Stomach smooth muscle (tissue), 2 donors: Measurements from ENCODE around the gene CCNI2.

Experiments
- H3K27ac ChIP-seq: one replicate; pipeline ENCODE4 v1.7.0; 2013; ENCODE audit warnings: mild to moderate bottlenecking, low read length, inconsistent platforms
- H3K27me3 ChIP-seq, 2 donors: one replicate each; pipeline ENCODE4 v1.7.0; 2013; ENCODE audit warnings: low read length in 2 of 2; ENCODE audit not compliant: insufficient read depth in 2 of 2, control insufficient read depth in 1 of 2
- H3K36me3 ChIP-seq, 2 donors: one replicate each; pipeline ENCODE4 v1.7.0; 2013; ENCODE audit warnings: low read length in 2 of 2; ENCODE audit not compliant: control insufficient read depth in 2 of 2, insufficient read depth in 2 of 2
- H3K4me1 ChIP-seq: one replicate; pipeline ENCODE4 v1.7.0; 2013; ENCODE audit warnings: low read length; ENCODE audit not compliant: control insufficient read depth, insufficient read depth
- H3K4me3 ChIP-seq, 2 donors: one replicate each; pipeline ENCODE4 v1.7.0; 2013; ENCODE audit warnings: low read length in 2 of 2
- H3K9ac ChIP-seq, 2 donors: one replicate each; pipeline ENCODE4 v1.7.0; 2013; ENCODE audit warnings: low read length in 2 of 2, mild to moderate bottlenecking in 1 of 2
- H3K9me3 ChIP-seq, 2 donors: one replicate each; pipeline ENCODE4 v1.7.0; 2013; ENCODE audit warnings: low read length in 2 of 2; ENCODE audit not compliant: control insufficient read depth in 2 of 2
- donor health status: healthy.
- donor health status: Pancreatic carcinoma.

The CCNI2 gene

DNA sequence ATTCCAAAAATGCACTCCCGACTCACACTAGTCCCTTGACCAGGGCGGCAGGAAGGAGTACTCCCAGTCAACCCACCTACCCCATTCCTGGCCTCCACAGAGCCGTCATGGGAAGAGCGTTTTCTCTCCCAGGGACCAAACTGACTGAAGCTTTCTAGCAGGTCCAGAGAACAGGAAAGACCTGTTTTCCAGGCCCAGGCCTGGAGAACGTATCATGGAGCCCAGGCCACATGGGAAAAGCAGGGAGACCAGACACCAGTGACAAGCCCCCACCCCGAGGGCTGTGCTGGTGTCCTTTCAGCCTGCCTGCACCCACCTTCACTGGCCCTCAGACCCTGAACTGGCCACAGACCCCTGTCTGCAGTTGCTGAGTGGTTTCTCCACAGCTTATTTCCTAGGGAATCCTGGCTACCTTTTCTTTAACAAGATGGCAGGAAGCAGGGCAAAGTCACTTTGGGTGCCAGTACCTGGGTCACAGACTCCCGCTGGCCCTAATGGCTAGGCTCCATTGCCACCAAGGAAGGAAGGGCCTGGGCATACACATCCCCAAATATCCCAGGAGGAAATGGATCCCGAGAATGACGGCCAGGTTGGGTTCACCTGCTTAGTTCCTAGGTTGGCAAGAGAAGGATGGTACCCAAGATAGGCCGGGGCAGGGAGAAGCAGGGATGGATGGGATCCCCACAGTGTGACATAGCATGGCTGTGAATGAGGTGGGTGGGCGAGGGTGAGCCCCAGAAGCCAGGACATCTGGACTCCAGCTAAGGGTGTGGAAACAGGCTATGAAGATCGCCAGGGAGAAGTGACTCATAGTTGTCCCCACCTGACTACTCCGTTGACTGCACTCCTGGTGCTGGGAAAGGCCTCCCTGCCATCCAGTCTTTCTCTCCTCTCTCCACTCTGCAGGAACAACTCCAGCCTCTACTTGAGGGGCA lies 12.2 kb downstream of the CCNI2 start:
- no peaks in the 10 kb centered on the region for H3K4me1 ChIP-seq
- peaks cover 22 to 42% of the 10 kb centered on the region in 2 donors for H3K36me3 ChIP-seq
- no peak overlapping the region for H3K27ac ChIP-seq
- H3K9me3 ChIP-seq, result no peaks in the 10 kb centered on the region
- H3K4me3 ChIP-seq, result no peak overlapping the region
- no peak overlapping the region for H3K9ac ChIP-seq
- no peaks in the 10 kb centered on the region for H3K27me3 ChIP-seq

DNA sequence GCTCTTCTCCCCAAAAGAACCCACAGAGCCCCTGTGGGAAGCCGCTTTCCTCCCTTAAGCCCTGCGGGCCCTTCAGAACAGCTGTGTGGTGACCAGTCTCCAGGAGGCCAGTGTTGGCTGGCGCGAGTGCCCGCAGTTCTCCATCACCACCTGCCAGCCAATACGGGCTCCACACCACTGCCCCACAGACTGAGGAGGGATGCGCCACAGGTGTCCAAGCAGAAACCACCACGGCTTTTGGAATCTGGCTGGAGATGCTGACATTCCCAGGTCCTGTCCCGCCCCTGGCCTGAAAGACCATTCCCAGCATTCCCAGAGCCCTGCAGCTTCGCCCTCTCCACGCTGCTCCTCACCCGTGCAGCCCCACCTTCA lies 12.8 kb downstream of the CCNI2 start:
- Histone ChIP-seq H3K4me3 (no peak overlapping the region), H3K9ac (no peak overlapping the region), H3K9me3 (no peaks in the 10 kb centered on the region), H3K27ac (no peak overlapping the region), H3K27me3 (no peaks in the 10 kb centered on the region), H3K36me3 (peaks cover 26 to 47% of the 10 kb centered on the region in 2 donors), H3K4me1 (no peaks in the 10 kb centered on the region)

DNA sequence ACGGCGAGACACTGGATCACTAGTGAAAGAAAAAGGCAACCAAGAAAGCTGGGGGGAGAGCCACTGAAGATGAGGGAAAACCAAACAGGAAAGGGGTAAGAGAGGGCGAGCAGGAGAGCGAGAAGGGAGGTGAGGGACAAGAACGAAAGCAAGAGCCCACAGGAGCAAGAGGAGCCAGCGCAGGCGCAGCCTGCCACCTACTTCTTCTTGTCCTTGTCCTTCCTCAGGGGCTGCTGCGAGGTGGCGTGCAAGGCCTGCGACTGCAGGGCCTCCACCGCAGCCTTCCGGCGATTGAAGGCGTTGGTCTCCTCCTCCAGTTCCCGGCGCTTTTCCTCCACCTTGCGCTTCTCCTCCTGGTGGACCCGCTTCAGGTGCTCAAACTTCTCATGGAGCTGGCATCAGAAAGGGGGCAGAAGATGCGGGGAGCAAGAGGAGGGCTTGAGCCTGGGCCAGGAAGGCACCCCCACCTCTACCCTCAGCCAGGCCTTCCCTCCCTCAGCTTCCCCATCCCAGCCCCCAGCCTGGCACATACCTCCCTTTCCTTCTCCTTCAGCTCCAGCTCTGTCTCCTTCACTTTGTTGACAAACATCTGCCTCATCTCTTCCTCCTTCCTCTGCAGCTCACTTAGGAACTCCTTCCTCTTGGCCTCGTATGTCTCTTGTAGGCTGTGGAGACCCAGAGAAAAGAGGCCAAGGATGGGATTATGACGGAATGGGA lies 13.5 kb downstream of the CCNI2 start:
- peaks cover 26 to 47% of the 10 kb centered on the region in 2 donors for H3K36me3 ChIP-seq
- no peak overlapping the region for H3K27ac ChIP-seq
- H3K4me3 ChIP-seq, result no peak overlapping the region
- no peaks in the 10 kb centered on the region for H3K27me3 ChIP-seq
- H3K4me1 ChIP-seq, result peaks cover under 1% of the 10 kb centered on the region
- no peak overlapping the region for H3K9ac ChIP-seq
- no peaks in the 10 kb centered on the region for H3K9me3 ChIP-seq

DNA sequence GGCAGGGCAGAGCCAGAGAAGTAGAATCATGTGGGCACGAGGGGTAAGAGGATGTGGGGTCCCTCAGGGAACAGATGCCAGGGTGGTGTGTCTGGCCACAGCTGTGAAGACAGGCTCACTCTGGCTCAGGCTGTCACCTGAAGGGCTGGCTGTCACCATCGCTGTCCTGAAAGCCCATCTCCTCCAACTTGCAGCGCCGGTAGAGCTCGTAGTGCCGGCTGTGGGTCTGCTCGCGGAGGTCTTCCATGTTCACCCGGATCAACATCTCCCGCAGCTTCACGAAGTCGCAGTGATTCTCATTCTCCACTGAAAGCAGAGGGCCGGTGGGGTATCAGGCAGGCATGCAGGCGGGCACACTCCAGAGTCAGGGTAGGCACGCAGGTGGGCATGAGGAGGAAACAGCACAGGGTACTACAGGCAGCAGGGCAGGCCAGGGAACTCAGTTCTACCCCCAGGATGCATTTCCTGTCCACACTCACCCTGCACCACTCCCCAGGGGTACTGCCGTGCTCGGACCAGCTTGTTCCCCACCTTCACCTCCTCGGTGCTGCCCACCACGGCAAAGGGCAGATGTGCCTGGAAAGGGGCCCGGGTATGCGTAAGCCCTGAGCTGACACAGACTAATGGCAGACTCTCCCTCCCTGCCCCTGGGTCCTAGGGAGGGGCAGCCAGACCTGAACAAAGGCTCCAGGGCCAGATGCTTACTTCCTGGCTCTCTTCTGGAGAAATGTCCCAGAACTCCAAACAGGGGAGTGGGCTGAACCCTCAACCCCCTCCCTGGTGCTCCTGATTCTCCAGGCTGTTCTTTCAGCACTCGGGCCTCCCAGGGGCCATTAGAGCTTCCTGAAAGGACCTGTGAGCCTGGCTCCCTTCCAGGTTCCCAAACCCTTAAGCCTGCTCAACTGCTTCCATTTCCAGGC lies 14.4 kb downstream of the CCNI2 start:
- Histone ChIP-seq H3K27ac (no peak overlapping the region), H3K36me3 (peaks cover 26 to 44% of the 10 kb centered on the region in 2 donors), H3K9ac (no peak overlapping the region)

DNA sequence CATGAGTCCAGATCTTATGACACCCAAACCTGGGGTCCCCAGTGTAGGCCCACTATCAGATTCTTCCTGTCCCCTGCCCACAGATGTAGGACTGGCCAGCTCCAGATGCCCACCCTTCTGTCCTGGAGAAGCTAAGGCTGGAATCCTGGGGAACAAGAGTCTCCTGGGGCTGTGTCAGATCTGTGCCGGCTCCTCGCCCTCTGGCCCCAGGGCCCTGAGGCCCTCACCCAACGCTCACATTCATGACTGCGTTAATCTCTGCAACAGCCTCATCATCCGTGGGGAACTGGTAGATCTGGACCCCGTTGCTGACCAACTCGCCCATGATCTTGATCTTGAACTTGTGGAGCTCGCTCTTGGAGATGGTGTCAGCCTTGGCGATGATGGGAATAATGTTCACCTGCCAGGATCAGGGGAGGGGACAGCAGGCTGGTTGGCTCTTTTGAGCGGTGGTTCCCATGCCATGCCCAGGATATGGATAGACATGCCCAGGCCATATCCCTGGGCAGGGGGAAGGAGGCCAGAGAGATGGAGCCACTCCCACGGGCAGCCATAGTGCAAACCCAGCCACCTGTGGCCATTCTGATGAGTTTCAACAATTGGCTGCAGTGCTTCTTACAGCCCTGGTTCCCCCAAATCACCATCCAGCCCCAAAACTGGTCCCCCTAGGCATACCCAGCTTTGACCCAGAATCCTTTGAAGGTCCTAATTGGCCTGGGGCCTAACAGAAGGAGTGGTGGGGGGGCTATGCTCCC lies 15.2 kb downstream of the CCNI2 start:
- Histone ChIP-seq H3K4me3 (no peak overlapping the region), H3K27ac (no peak overlapping the region), H3K4me1 (peaks cover 4% of the 10 kb centered on the region), H3K9ac (no peak overlapping the region), H3K27me3 (no peaks in the 10 kb centered on the region), H3K36me3 (peaks cover 26 to 42% of the 10 kb centered on the region in 2 donors), H3K9me3 (no peaks in the 10 kb centered on the region)

More for the DNA sequence above, 14.4 kb downstream of the CCNI2 start:
- no peaks in the 10 kb centered on the region for H3K27me3 ChIP-seq
- H3K4me1 ChIP-seq, result peaks cover 4% of the 10 kb centered on the region
- no peaks in the 10 kb centered on the region for H3K9me3 ChIP-seq
- H3K4me3 ChIP-seq, result no peak overlapping the region

DNA sequence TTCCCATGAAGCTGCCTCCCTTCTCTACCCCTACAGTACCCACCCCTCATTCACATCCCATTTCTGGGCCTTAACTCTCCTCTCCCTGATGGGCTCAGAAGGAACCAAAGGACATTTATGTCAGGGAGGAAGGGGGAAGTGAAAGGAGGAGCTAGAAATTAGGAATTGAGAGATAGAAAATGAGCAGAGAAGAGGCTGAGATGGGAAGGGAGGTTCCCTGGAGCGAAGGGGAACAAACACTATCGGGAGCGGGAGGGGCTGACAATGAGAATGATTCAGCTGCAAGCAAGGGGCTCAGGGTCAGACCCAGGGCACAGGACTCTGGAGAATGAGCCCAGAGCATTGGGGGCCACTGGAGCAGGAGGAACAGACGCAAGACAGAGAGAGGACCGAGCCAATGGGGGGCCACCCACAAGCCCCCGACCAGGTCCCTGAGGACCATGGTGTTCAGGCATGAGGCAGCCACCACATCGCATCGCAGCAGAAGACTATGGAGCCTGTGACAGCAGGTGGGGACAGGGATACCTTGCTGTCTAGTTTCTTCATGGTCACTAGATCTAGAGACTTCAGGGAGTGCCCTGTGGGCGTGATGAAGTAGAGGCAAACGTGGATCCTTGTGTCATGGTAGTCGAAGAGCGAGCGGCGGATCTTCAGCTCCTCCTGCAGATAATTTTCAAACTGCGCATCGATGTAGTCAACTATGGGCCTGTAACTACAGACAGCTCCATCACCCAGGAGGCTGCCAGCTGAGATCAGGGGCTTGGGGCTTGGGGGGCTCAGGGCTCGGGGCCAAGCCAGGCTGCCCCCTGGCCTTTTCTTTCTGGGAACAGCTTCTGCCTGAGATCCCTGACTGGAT lies 16.2 kb downstream of the CCNI2 start:
- no peak overlapping the region for H3K9ac ChIP-seq
- H3K4me3 ChIP-seq, result no peak overlapping the region
- no peaks in the 10 kb centered on the region for H3K9me3 ChIP-seq
- no peaks in the 10 kb centered on the region for H3K27me3 ChIP-seq
- peaks cover 22 to 35% of the 10 kb centered on the region in 2 donors for H3K36me3 ChIP-seq
- H3K4me1 ChIP-seq, result peaks cover 13% of the 10 kb centered on the region
- no peak overlapping the region for H3K27ac ChIP-seq

DNA sequence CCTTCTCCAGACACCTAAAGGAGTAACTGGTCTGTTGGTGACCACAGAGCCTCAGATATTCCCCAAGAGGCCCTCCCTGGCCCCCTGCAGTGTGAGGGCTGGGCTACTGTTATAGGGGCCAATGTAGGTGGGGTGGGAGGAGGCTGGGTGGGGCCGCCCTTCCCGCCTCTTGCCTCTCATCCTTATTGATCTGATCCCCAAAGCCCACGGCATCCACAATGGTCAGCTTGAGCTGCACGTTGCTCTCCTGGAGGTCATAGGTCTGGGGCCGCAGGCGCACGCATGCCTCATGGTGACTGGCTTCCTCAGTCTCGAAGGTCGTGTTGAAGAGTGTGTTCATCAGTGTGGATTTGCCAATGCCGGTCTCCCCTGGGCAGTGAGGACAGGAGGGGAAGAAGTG lies 16.8 kb downstream of the CCNI2 start:
- H3K36me3 ChIP-seq, result peaks cover 16 to 34% of the 10 kb centered on the region in 2 donors
- H3K9ac ChIP-seq, result no peak overlapping the region
- H3K4me1 ChIP-seq, result peaks cover 19% of the 10 kb centered on the region
- no peak overlapping the region for H3K4me3 ChIP-seq
- H3K9me3 ChIP-seq, result no peaks in the 10 kb centered on the region
- H3K27ac ChIP-seq, result no peak overlapping the region
- no peaks in the 10 kb centered on the region for H3K27me3 ChIP-seq

DNA sequence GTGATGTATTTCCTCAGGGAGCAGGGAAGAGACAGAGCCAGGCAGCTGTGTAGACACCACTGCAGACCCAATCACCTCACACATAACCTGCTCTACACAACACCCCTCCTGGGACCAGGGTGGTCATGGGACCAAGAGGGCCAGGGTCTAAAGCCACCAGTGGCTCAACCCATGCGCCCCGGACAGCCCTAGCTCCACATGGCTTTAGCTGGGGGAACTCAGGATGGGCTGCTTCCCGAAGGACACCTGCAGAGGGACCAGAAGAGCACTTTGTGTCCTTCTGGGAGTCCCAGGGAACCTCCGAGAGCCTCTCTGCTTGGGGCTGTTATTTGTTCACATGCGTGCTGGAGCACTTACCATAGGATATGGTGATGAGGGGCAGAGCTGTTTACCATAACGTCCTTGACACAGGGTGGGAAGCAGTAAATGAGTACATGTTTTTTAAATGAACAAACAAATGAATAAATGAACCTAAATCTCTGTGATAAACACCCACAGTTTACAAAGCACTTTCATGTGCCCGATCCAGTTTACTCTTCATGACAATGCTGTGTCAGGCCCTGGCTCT lies 17.5 kb downstream of the CCNI2 start:
- H3K9me3 ChIP-seq, result no peaks in the 10 kb centered on the region
- H3K36me3 ChIP-seq, result peaks cover 16 to 28% of the 10 kb centered on the region in 2 donors
- H3K27ac ChIP-seq, result no peak overlapping the region

DNA sequence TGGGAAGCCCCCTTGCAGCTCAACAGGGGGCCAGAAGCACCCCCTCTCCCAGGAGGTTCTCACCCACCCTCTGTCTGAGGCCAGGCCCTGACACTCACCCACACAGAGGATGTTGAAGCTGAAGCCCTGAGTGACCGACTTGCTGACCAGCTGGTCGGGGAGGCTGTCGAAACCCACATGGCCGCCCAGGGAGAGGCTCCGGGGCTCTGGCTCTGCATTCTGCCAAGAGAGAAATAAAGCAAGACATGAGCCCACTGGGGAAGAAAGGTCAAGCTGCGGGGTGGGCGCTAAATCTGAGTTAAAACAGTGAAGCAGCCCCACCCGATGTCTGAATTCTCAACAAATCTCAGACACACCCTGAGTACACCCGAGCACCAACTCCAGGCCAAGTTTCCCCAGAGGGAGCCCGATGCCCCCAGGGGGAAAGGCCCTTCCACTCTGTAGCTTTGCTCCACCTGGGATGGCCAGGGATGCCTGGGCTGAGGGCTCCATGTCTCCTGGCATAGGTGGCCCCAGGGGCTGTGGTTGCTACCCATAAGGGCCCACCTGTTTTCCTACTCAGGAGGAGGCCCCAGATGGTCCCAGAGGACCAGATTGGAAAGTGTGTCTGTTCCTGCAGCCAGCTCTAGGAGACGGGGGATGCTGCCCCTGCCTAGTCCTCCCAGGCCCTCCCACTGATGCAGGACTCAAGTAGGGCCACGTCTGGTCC lies 18.2 kb downstream of the CCNI2 start:
- peaks cover 16 to 24% of the 10 kb centered on the region in 2 donors for H3K36me3 ChIP-seq

More for the DNA sequence above, 17.5 kb downstream of the CCNI2 start:
- H3K4me1 ChIP-seq, result peaks cover 22% of the 10 kb centered on the region
- no peak overlapping the region for H3K9ac ChIP-seq
- H3K4me3 ChIP-seq, result no peak overlapping the region
- H3K27me3 ChIP-seq, result no peaks in the 10 kb centered on the region

More for the DNA sequence above, 18.2 kb downstream of the CCNI2 start:
- Histone ChIP-seq H3K27me3 (no peaks in the 10 kb centered on the region), H3K9me3 (no peaks in the 10 kb centered on the region), H3K4me1 (peaks cover 24% of the 10 kb centered on the region), H3K4me3 (no peak overlapping the region), H3K9ac (no peak overlapping the region), H3K27ac (no peak overlapping the region)
